HUES64 (cell line): ENCODE data around the gene MDK.

Experiments used
- H3K27ac ChIP-seq: 2 replicates; pipeline ENCODE4 v1.7.0; 2013; ENCODE audit warnings: low read depth, low read length, inconsistent platforms
- H3K27me3 ChIP-seq: 2 replicates; pipeline ENCODE4 v1.6.1; 2013; ENCODE audit warnings: mild to moderate bottlenecking, low read length; ENCODE audit not compliant: insufficient read depth
- H3K36me3 ChIP-seq: 2 replicates; pipeline ENCODE4 v1.6.1; 2013; ENCODE audit warnings: mild to moderate bottlenecking, low read length; ENCODE audit not compliant: insufficient read depth
- H3K4me1 ChIP-seq: 2 replicates; pipeline ENCODE4 v1.6.1; 2013; ENCODE audit warnings: mild to moderate bottlenecking, low read length, moderate library complexity; ENCODE audit not compliant: insufficient read depth
- H3K4me3 ChIP-seq: 2 replicates; pipeline ENCODE4 v1.5.1; 2013; ENCODE audit warnings: mild to moderate bottlenecking, low read length, moderate library complexity
- H3K9ac ChIP-seq: 2 replicates; pipeline ENCODE4 v1.6.1; 2013; ENCODE audit warnings: mild to moderate bottlenecking, low read depth, low read length
- H3K9me3 ChIP-seq: 2 replicates; pipeline ENCODE4 v1.6.1; 2013; ENCODE audit warnings: low read depth, low read length; ENCODE audit not compliant: insufficient read depth

The MDK gene

GRCh38 chr11:46431211-46431610 lies 49.7 kb downstream of the MDK start:
- Histone ChIP-seq H3K27ac (no peak overlapping the region), H3K4me1 (peaks cover 17% of the 10 kb centered on the region), H3K27me3 (no peaks in the 10 kb centered on the region), H3K4me3 (no peak overlapping the region), H3K9me3 (no peaks in the 10 kb centered on the region), H3K9ac (no peak overlapping the region), H3K36me3 (peaks cover 42% of the 10 kb centered on the region)
